HL-60 (cell line): ENCODE measurements around the gene PRR18.

Experiments used
- POLR2AphosphoS5 ChIP-seq: IDR thresholded peaks from 2 replicates; pipeline ENCODE4 v1.6.1; 2012; ENCODE audit warnings: low read depth
- SPI1 ChIP-seq: IDR thresholded peaks from 2 replicates; pipeline ENCODE4 v1.6.1; 2012; ENCODE audit warnings: low read depth, mild to moderate bottlenecking, borderline replicate concordance
- TF ChIP-seq, protein P1 (sequence below): IDR thresholded peaks from 2 replicates; pipeline ENCODE4 v1.6.1; 2012; ENCODE audit warnings: low read depth; ENCODE audit not compliant: insufficient replicate concordance
- TF ChIP-seq, protein P2 (sequence below): IDR thresholded peaks from one replicate; pipeline ENCODE4 v1.5.1; 2011; ENCODE audit warnings: low read length, control low read depth, inconsistent platforms; ENCODE audit not compliant: insufficient read depth

DNA sequence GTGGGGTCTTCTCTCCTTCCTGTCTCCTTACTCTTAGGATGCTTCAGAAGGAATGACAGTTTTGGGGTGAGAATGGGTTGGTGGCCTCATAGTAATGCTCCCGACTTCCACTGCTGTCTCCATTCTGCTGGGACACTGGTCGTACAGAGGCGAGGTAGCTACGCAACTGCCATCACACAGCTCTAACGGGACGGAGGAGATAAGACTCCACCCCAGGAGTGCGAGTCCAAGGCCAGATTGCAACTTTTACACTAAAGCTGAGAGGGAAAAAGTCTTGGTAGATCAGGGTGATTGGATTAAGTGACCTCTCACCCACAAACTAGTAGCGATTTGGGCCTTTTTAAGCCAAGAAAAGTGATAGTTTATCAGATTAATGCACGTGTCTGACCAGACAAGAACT lies 1.8 kb upstream of the PRR18 start:
- TF ChIP-seq, protein P1, sequence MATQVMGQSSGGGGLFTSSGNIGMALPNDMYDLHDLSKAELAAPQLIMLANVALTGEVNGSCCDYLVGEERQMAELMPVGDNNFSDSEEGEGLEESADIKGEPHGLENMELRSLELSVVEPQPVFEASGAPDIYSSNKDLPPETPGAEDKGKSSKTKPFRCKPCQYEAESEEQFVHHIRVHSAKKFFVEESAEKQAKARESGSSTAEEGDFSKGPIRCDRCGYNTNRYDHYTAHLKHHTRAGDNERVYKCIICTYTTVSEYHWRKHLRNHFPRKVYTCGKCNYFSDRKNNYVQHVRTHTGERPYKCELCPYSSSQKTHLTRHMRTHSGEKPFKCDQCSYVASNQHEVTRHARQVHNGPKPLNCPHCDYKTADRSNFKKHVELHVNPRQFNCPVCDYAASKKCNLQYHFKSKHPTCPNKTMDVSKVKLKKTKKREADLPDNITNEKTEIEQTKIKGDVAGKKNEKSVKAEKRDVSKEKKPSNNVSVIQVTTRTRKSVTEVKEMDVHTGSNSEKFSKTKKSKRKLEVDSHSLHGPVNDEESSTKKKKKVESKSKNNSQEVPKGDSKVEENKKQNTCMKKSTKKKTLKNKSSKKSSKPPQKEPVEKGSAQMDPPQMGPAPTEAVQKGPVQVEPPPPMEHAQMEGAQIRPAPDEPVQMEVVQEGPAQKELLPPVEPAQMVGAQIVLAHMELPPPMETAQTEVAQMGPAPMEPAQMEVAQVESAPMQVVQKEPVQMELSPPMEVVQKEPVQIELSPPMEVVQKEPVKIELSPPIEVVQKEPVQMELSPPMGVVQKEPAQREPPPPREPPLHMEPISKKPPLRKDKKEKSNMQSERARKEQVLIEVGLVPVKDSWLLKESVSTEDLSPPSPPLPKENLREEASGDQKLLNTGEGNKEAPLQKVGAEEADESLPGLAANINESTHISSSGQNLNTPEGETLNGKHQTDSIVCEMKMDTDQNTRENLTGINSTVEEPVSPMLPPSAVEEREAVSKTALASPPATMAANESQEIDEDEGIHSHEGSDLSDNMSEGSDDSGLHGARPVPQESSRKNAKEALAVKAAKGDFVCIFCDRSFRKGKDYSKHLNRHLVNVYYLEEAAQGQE = no peak
- TF ChIP-seq SPI1 (no peak), POLR2AphosphoS5 (no peak)
- TF ChIP-seq, protein P2, sequence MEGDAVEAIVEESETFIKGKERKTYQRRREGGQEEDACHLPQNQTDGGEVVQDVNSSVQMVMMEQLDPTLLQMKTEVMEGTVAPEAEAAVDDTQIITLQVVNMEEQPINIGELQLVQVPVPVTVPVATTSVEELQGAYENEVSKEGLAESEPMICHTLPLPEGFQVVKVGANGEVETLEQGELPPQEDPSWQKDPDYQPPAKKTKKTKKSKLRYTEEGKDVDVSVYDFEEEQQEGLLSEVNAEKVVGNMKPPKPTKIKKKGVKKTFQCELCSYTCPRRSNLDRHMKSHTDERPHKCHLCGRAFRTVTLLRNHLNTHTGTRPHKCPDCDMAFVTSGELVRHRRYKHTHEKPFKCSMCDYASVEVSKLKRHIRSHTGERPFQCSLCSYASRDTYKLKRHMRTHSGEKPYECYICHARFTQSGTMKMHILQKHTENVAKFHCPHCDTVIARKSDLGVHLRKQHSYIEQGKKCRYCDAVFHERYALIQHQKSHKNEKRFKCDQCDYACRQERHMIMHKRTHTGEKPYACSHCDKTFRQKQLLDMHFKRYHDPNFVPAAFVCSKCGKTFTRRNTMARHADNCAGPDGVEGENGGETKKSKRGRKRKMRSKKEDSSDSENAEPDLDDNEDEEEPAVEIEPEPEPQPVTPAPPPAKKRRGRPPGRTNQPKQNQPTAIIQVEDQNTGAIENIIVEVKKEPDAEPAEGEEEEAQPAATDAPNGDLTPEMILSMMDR = no peak
